HEK293 (cell line): ENCODE results near the gene MPPE1.

ENCODE experiments used
- CTCF ChIA-PET: fragments of 350-600 bp; formaldehyde crosslinking; extraction: SDS; loops from one replicate; lab custom pipeline; 2021; ENCODE audit warnings: antibody characterized with exemption; lab: Yijun Ruan, JAX
- POLR2A ChIA-PET: fragments of 300-600 bp; formaldehyde crosslinking; extraction: SDS; loops from one replicate; lab custom pipeline; 2020; ENCODE audit warnings: antibody characterized with exemption, inconsistent platforms; lab: Yijun Ruan, JAX
- H3K27ac ChIP-seq: fragments of 200-500 bp; sonication (Bioruptor generic); 2 replicates; pipeline ENCODE4 v1.5.1; 2014; ENCODE audit warnings: low read depth, low read length, control low read depth, inconsistent platforms; ENCODE audit errors: extremely low read depth
- H3K36me3 ChIP-seq, 2 experiments: fragments of 200-500 bp in 1 of 2; sonication (Bioruptor generic) in 1 of 2; 1 replicate in 1 of 2; 2 replicates in 1 of 2; pipeline ENCODE4 v1.5.1; 2014 to 2017; ENCODE audit warnings: inconsistent platforms in 2 of 2, low read length in 2 of 2; ENCODE audit not compliant: control insufficient read depth in 2 of 2, insufficient read depth in 1 of 2
- H3K4me1 ChIP-seq: fragments of 200-500 bp; sonication (Bioruptor generic); 2 replicates; pipeline ENCODE4 v1.5.1; 2014; ENCODE audit warnings: mild to moderate bottlenecking, low read length, inconsistent platforms; ENCODE audit not compliant: control insufficient read depth, insufficient read depth
- H3K4me3 ChIP-seq: 2 replicates; pipeline ENCODE4 v1.5.1; 2011; ENCODE audit warnings: low read depth, mild to moderate bottlenecking, control low read depth, low read length, moderate library complexity
- H3K9me3 ChIP-seq: fragments of 200-500 bp; sonication (Bioruptor generic); 2 replicates; pipeline ENCODE4 v1.5.1; 2014; ENCODE audit warnings: low read depth, low read length, inconsistent platforms; ENCODE audit not compliant: control insufficient read depth, insufficient read depth
- ELK4 ChIP-seq: IDR thresholded peaks from 2 replicates; pipeline ENCODE4 v1.6.1; 2011; ENCODE audit warnings: mild to moderate bottlenecking, low read depth, low read length, borderline replicate concordance
- HOXD13 ChIP-seq: sonication (generic); formaldehyde crosslinking; IDR thresholded peaks from 2 replicates; pipeline ENCODE4 v1.8.0; 2022; ENCODE audit warnings: missing genetic modification reagents, borderline replicate concordance
- KLF17 ChIP-seq: fragments of 450-650 bp; formaldehyde crosslinking; IDR thresholded peaks from 2 replicates; pipeline ENCODE4 v1.5.1; 2016; ENCODE audit warnings: missing biosample characterization, missing genetic modification characterization
- PRDM1 ChIP-seq: fragments of 450-650 bp; formaldehyde crosslinking; IDR thresholded peaks from 2 replicates; pipeline ENCODE4; 2016; ENCODE audit warnings: missing biosample characterization, missing genetic modification characterization
- SP7 ChIP-seq: fragments of 450-650 bp; formaldehyde crosslinking; IDR thresholded peaks from 2 replicates; pipeline ENCODE4 v1.5.1; 2016; ENCODE audit warnings: missing biosample characterization, missing genetic modification characterization
- TSHZ1 ChIP-seq: fragments of 450-650 bp; formaldehyde crosslinking; IDR thresholded peaks from 2 replicates; pipeline ENCODE4 v1.5.1; 2016; ENCODE audit warnings: missing biosample characterization, missing genetic modification characterization, borderline replicate concordance
- ZBTB1 ChIP-seq: fragments of 450-650 bp; formaldehyde crosslinking; IDR thresholded peaks from 2 replicates; pipeline ENCODE4 v1.5.1; 2016; ENCODE audit warnings: missing biosample characterization, missing genetic modification characterization
- ZBTB6 ChIP-seq: fragments of 450-650 bp; formaldehyde crosslinking; IDR thresholded peaks from 2 replicates; pipeline ENCODE4 v1.5.1; 2017; ENCODE audit warnings: missing biosample characterization, missing genetic modification characterization
- ZNF138 ChIP-seq: fragments of 450-650 bp; formaldehyde crosslinking; IDR thresholded peaks from 2 replicates; pipeline ENCODE4 v1.5.1; 2016; ENCODE audit warnings: missing biosample characterization, missing genetic modification characterization, borderline replicate concordance
- ZNF211 ChIP-seq: fragments of 450-650 bp; formaldehyde crosslinking; IDR thresholded peaks from 2 replicates; pipeline ENCODE4 v1.5.1; 2016; ENCODE audit warnings: low read depth, missing biosample characterization, missing genetic modification characterization
- ZNF558 ChIP-seq: fragments of 450-650 bp; formaldehyde crosslinking; IDR thresholded peaks from 2 replicates; pipeline ENCODE4 v1.5.1; 2016; ENCODE audit warnings: missing biosample characterization, missing genetic modification characterization
- ZNF704 ChIP-seq: fragments of 450-650 bp; formaldehyde crosslinking; IDR thresholded peaks from 2 replicates; pipeline ENCODE4 v1.5.1; 2016; ENCODE audit warnings: missing biosample characterization, missing genetic modification characterization

The MPPE1 gene

GRCh38 chr18:11947214-11948191 is 39.4 kb upstream of the MPPE1 start (continued):
- no peak for TF ChIP-seq SP7 (tag by site-specific recombination)
- no peak for TF ChIP-seq ZNF704 (tag by site-specific recombination)
- no peak for TF ChIP-seq HOXD13 (CRISPR knock-in tag)
- TF ChIP-seq ZBTB1 (tag by site-specific recombination): no peak
- no peak for TF ChIP-seq PRDM1 (tag by site-specific recombination)
- no peak for TF ChIP-seq ELK4
- TF ChIP-seq ZNF558 (tag by site-specific recombination): no peak
- TF ChIP-seq TSHZ1 (tag by site-specific recombination): no peak
- no peak for TF ChIP-seq KLF17
- TF ChIP-seq ZNF138 (tag by site-specific recombination): no peak

GRCh38 chr18:11946756-11947155 is 38.6 kb upstream of the MPPE1 start:
- Histone ChIP-seq H3K9me3 (no peaks in the 10 kb centered on the region), H3K4me3 (no peak overlapping the region), H3K36me3 (no peaks in the 10 kb centered on the region), H3K4me1 (no peaks in the 10 kb centered on the region), H3K27ac (no peak overlapping the region)
- TF ChIP-seq ZNF211 (tag by site-specific recombination): no peak
- 0 out of 2 replicates have a peak, but pooled peaks have one; percentile 21 for TF ChIP-seq ZBTB6 (tag by site-specific recombination)
- POLR2A ChIA-PET: interaction anchor here (1.4 to 1.7 kb wide), 2 partner anchors 30 to 34 kb away, joined by 4 to 10 read pairs; partner anchors contain the start of gene IMPA2
- CTCF ChIA-PET: interaction anchor here (0.5 to 2.9 kb wide), 5 partner anchors 9 to 1438 kb away, joined by 3 to 25 read pairs (median 4); no protein-coding TSS in a partner anchor
